Panc1 (cell line): ENCODE measurements around the gene NOS1AP. TPM values are rescaled to one million over a fixed set of nuclear protein-coding genes. Genes with fewer than 3 reads are reported as not detected.

ENCODE experiments used
- ATAC-seq: fragments of 200-7000 bp; cut with Tn5 transposase; 2 replicates; pipeline ENCODE4 v1.9.1; 2020; ENCODE audit warnings: mild to moderate bottlenecking, moderate library complexity
- BruUV-seq: library from RNA; stranded (reverse); fragments of 400-500 nt; replicated peaks from 2 replicates; lab custom pipeline; 2021; lab: Mats Ljungman, UMichigan
- CTCF ChIA-PET: fragments of 300-600 bp; sonication (Branson Sonifier 250); formaldehyde crosslinking; loops from one replicate; lab custom pipeline; 2022; ENCODE audit warnings: antibody characterized with exemption; lab: Charles Lee
- POLR2A ChIA-PET: fragments of 300-600 bp; sonication (Branson Sonifier 250); formaldehyde crosslinking; loops from one replicate; lab custom pipeline; 2022; ENCODE audit warnings: antibody characterized with exemption; lab: Charles Lee
- DNase-seq: peaks from one replicate; pipeline ENCODE4 v3.0.0-alpha.2; 2010; ENCODE audit warnings: low read depth, low spot score
- H3K27ac ChIP-seq: 2 replicates; pipeline ENCODE4 v1.5.1; 2011; ENCODE audit warnings: mild to moderate bottlenecking, low read length, inconsistent platforms
- H3K27me3 ChIP-seq: fragments of 200-500 bp; sonication (Bioruptor generic); 2 replicates; pipeline ENCODE4 v1.6.0; 2014; ENCODE audit warnings: low read length, inconsistent platforms; ENCODE audit not compliant: control insufficient read depth, insufficient read depth
- H3K36me3 ChIP-seq: fragments of 200-500 bp; sonication (Bioruptor generic); 2 replicates; pipeline ENCODE4 v1.5.1; 2014; ENCODE audit warnings: inconsistent platforms, mild to moderate bottlenecking, low read length, moderate library complexity; ENCODE audit not compliant: control insufficient read depth, insufficient read depth
- H3K4me1 ChIP-seq: 2 replicates; pipeline ENCODE4 v1.5.1; 2011; ENCODE audit warnings: inconsistent platforms, mild to moderate bottlenecking, low read length, moderate library complexity; ENCODE audit not compliant: control insufficient read depth, insufficient read depth
- H3K4me3 ChIP-seq, 2 experiments: 2 replicates each; pipeline ENCODE4 v1.5.1; 2011 to 2012; ENCODE audit warnings: low read depth in 2 of 2, low read length in 2 of 2, mild to moderate bottlenecking in 2 of 2, inconsistent platforms in 1 of 2, moderate library complexity in 1 of 2
- H3K9me3 ChIP-seq: fragments of 200-500 bp; sonication (Bioruptor generic); 2 replicates; pipeline ENCODE4 v1.5.1; 2014; ENCODE audit warnings: low read depth, mild to moderate bottlenecking, inconsistent platforms, low read length, moderate library complexity; ENCODE audit not compliant: control insufficient read depth, insufficient read depth
- POLR2AphosphoS5 ChIP-seq: IDR thresholded peaks from 2 replicates; pipeline ENCODE4 v1.6.1; 2012; ENCODE audit warnings: mild to moderate bottlenecking, low read depth, low read length, moderate library complexity
- SIN3A ChIP-seq: IDR thresholded peaks from 2 replicates; pipeline ENCODE4 v1.6.1; 2012; ENCODE audit warnings: low read depth, mild to moderate bottlenecking, low read length, moderate library complexity, borderline replicate concordance; ENCODE audit not compliant: insufficient read depth
- TCF7L2 ChIP-seq: IDR thresholded peaks from 2 replicates; pipeline ENCODE4 v1.6.1; 2011; ENCODE audit warnings: mild to moderate bottlenecking, low read depth, low read length, inconsistent platforms
- in situ Hi-C: cut with HindIII; loops from 2 replicates; pipeline ENCODE4 v1.10.0; 2016; ENCODE audit warnings: low sequenced_read_pairs, low pct_unique_long_range_greater_than_20kb
- intact Hi-C: fragments of 100-400 bp; cut with micrococcal nuclease; formaldehyde crosslinking; loops from one replicate; pipeline ENCODE4 v1.10.0; 2022; ENCODE audit not compliant: unreplicated experiment
- total RNA-seq: library from RNA; stranded (reverse); gene quantifications from one replicate; pipeline ENCODE4 v1.2.1, GENCODE V29; 2021; ENCODE audit not compliant: unreplicated experiment
- TF ChIP-seq, protein P1 (sequence below): fragments of 450-650 bp; IDR thresholded peaks from 2 replicates; pipeline ENCODE4 v1.5.1; 2017; ENCODE audit warnings: mild to moderate bottlenecking
- TF ChIP-seq, protein P2 (sequence below), 2 experiments: IDR thresholded peaks; 2 replicates each; pipeline ENCODE4 v1.6.1; 2011 to 2012; ENCODE audit warnings: low read depth in 2 of 2, control low read depth in 1 of 2, low read length in 1 of 2, mild to moderate bottlenecking in 1 of 2, moderate library complexity in 1 of 2; ENCODE audit not compliant: insufficient read depth in 1 of 2

NOS1AP gene
- total RNA-seq, 1 experiment from 2014 or later, result 27.9 TPM

DNA sequence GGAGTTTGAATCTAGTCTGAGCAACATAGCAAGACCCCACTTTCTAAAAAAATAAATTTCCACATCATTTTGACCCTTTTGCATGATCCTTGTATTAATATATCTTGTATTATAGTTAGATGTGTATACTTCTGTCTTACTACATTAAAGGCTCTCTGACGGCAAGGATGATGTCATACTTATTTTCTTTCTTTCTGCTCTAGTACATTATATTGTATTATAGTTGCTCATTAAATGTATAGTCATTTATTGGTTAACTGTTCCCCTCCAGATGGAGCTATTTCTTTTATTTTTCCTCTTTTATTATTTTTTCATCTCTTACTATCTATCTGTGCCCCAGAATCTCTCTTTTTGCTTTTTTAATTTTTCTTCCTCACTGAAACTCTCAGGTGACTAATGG, 30.9 kb upstream of the NOS1AP start:
- no peak for DNase-seq
- CTCF ChIA-PET, result interaction anchor here (2.2 kb wide), 1 partner anchor 246 kb away, joined by 99 read pairs; no protein-coding TSS in a partner anchor
- Histone ChIP-seq H3K4me1 (peaks cover 5% of the 10 kb centered on the region; the same call in 1 of the 2 replicates), H3K4me3 (no peak overlapping the region), H3K27me3 (peaks cover 4% of the 10 kb centered on the region; the same call in 1 of the 2 replicates), H3K27ac (no peak overlapping the region), H3K9me3 (no peaks in the 10 kb centered on the region), H3K36me3 (no peaks in the 10 kb centered on the region)
- in situ Hi-C loops, result no loop called here
- TF ChIP-seq POLR2AphosphoS5, result no peak
- TF ChIP-seq TCF7L2, result no peak
- no peak for TF ChIP-seq SIN3A
- TF ChIP-seq, protein P1, sequence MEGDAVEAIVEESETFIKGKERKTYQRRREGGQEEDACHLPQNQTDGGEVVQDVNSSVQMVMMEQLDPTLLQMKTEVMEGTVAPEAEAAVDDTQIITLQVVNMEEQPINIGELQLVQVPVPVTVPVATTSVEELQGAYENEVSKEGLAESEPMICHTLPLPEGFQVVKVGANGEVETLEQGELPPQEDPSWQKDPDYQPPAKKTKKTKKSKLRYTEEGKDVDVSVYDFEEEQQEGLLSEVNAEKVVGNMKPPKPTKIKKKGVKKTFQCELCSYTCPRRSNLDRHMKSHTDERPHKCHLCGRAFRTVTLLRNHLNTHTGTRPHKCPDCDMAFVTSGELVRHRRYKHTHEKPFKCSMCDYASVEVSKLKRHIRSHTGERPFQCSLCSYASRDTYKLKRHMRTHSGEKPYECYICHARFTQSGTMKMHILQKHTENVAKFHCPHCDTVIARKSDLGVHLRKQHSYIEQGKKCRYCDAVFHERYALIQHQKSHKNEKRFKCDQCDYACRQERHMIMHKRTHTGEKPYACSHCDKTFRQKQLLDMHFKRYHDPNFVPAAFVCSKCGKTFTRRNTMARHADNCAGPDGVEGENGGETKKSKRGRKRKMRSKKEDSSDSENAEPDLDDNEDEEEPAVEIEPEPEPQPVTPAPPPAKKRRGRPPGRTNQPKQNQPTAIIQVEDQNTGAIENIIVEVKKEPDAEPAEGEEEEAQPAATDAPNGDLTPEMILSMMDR, result no peak
- TF ChIP-seq, protein P2, sequence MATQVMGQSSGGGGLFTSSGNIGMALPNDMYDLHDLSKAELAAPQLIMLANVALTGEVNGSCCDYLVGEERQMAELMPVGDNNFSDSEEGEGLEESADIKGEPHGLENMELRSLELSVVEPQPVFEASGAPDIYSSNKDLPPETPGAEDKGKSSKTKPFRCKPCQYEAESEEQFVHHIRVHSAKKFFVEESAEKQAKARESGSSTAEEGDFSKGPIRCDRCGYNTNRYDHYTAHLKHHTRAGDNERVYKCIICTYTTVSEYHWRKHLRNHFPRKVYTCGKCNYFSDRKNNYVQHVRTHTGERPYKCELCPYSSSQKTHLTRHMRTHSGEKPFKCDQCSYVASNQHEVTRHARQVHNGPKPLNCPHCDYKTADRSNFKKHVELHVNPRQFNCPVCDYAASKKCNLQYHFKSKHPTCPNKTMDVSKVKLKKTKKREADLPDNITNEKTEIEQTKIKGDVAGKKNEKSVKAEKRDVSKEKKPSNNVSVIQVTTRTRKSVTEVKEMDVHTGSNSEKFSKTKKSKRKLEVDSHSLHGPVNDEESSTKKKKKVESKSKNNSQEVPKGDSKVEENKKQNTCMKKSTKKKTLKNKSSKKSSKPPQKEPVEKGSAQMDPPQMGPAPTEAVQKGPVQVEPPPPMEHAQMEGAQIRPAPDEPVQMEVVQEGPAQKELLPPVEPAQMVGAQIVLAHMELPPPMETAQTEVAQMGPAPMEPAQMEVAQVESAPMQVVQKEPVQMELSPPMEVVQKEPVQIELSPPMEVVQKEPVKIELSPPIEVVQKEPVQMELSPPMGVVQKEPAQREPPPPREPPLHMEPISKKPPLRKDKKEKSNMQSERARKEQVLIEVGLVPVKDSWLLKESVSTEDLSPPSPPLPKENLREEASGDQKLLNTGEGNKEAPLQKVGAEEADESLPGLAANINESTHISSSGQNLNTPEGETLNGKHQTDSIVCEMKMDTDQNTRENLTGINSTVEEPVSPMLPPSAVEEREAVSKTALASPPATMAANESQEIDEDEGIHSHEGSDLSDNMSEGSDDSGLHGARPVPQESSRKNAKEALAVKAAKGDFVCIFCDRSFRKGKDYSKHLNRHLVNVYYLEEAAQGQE (IDR thresholded peaks at IDR 0.05; ENCODE audit: insufficient read depth in 1 of 2, low read depth in 2 of 2, low read length in 1 of 2), result no peak
- intact Hi-C loops, result no loop called here
- POLR2A ChIA-PET, result interaction anchor here (0.6 kb wide), 2 partner anchors 10 to 11 kb away, joined by 3 to 4 read pairs; no protein-coding TSS in a partner anchor
- no TSS peak for BruUV-seq
- ATAC-seq, result no peak

DNA sequence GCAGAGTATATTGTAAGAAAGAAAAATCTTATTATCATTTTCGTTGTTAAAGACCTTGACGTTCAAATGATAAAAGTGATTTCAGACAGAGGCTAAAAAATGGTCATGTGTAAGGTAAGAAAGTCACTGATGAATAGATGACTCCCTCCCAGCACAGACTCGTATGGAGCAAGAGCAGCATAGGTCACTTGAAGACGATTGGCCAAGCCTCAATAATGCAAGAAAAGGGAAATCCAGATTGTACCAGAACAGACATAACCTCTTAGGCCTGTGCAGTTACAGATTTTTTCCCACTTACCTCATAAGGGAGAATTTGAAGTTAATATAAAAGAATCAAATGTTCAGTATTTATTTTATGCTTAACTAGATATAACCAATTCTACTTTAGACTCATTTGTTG, 29.5 kb upstream of the NOS1AP start:
- no peak overlapping the region for H3K4me3 ChIP-seq
- no peaks in the 10 kb centered on the region for H3K9me3 ChIP-seq
- ATAC-seq (no peak), DNase-seq (no peak)
- TF ChIP-seq SIN3A, result no peak
- TF ChIP-seq, protein P1, result no peak
- TF ChIP-seq, protein P2 (IDR thresholded peaks at IDR 0.05; ENCODE audit: insufficient read depth in 1 of 2, low read depth in 2 of 2, low read length in 1 of 2), result no peak
- TF ChIP-seq POLR2AphosphoS5, result no peak
- TF ChIP-seq TCF7L2, result no peak
- ChIA-PET POLR2A (interaction anchor here (0.6 kb wide), 2 partner anchors 105 to 266 kb away, joined by 3 read pairs; no protein-coding TSS in a partner anchor), CTCF (no interaction called here)
- intact Hi-C loops, result no loop called here
- in situ Hi-C loops, result no loop called here
- no peaks in the 10 kb centered on the region for H3K36me3 ChIP-seq
- BruUV-seq, result no TSS peak
- H3K27me3 ChIP-seq, result no peaks in the 10 kb centered on the region
- H3K4me1 ChIP-seq, result peaks cover 5% of the 10 kb centered on the region; the same call in 1 of the 2 replicates
- no peak overlapping the region for H3K27ac ChIP-seq
